HepG2 (cell line): ENCODE results near the gene GLYR1. TPM values are rescaled to one million over a fixed set of nuclear protein-coding genes. Genes with fewer than 3 reads are reported as not detected.

Experiments
- AKAP8 ChIP-seq: sonication (generic); formaldehyde crosslinking; IDR thresholded peaks from 2 replicates; pipeline ENCODE4 v1.5.1; 2020; ENCODE audit warnings: mild to moderate bottlenecking, missing genetic modification reagents
- CEBPG ChIP-seq: IDR thresholded peaks from 2 replicates; pipeline ENCODE4 v1.6.1; 2016
- FOXK1 ChIP-seq: sonication (generic); formaldehyde crosslinking; IDR thresholded peaks from 2 replicates; pipeline ENCODE4 v1.4.0; 2020; ENCODE audit warnings: low read depth, missing genetic modification reagents, borderline replicate concordance
- IRX3 ChIP-seq: sonication (generic); formaldehyde crosslinking; IDR thresholded peaks from 2 replicates; pipeline ENCODE4 v1.8.1; 2023; ENCODE audit warnings: mild to moderate bottlenecking, low read depth, missing genetic modification reagents, borderline replicate concordance
- KDM2A ChIP-seq: sonication (generic); formaldehyde crosslinking; IDR thresholded peaks from 2 replicates; pipeline ENCODE4 v1.4.0; 2020; ENCODE audit warnings: low read depth, missing genetic modification reagents, borderline replicate concordance
- MED1 ChIP-seq: sonication (generic); formaldehyde crosslinking; IDR thresholded peaks from 2 replicates; pipeline ENCODE4 v1.4.0; 2020; ENCODE audit warnings: missing genetic modification reagents
- NPAS2 ChIP-seq: sonication (generic); formaldehyde crosslinking; IDR thresholded peaks from 2 replicates; pipeline ENCODE4 v1.8.0; 2022; ENCODE audit warnings: mild to moderate bottlenecking, missing genetic modification reagents, borderline replicate concordance
- PHF20 ChIP-seq: sonication (generic); formaldehyde crosslinking; IDR thresholded peaks from 2 replicates; pipeline ENCODE4 v1.5.0; 2020; ENCODE audit warnings: mild to moderate bottlenecking, missing genetic modification reagents
- RBAK ChIP-seq: sonication (generic); formaldehyde crosslinking; IDR thresholded peaks from 2 replicates; pipeline ENCODE4 v1.5.1; 2020; ENCODE audit warnings: mild to moderate bottlenecking, missing genetic modification reagents
- SPEN ChIP-seq: sonication (generic); formaldehyde crosslinking; IDR thresholded peaks from 2 replicates; pipeline ENCODE4 v1.5.1; 2020; ENCODE audit warnings: low read depth, mild to moderate bottlenecking, missing genetic modification reagents
- TCF12 ChIP-seq, 2 experiments: fragments of 450-650 bp in 1 of 2; sonication (generic) in 1 of 2; formaldehyde crosslinking in 1 of 2; IDR thresholded peaks; 2 replicates each; pipeline versions ENCODE4 v1.6.1 to v1.8.0; 2017 to 2022; ENCODE audit warnings: antibody characterized with exemption in 1 of 2, mild to moderate bottlenecking in 1 of 2, missing genetic modification reagents in 1 of 2, moderate library complexity in 1 of 2
- YEATS2 ChIP-seq: sonication (generic); formaldehyde crosslinking; IDR thresholded peaks from 2 replicates; pipeline ENCODE4 v1.4.0; 2020; ENCODE audit warnings: missing genetic modification reagents, borderline replicate concordance
- ZKSCAN5 ChIP-seq: sonication (generic); formaldehyde crosslinking; IDR thresholded peaks from 2 replicates; pipeline ENCODE4 v1.5.1; 2020; ENCODE audit warnings: mild to moderate bottlenecking, missing genetic modification reagents
- ZMYM3 ChIP-seq: sonication (generic); formaldehyde crosslinking; IDR thresholded peaks from 2 replicates; pipeline ENCODE4 v1.5.1; 2020; ENCODE audit warnings: mild to moderate bottlenecking, missing genetic modification reagents
- ZNF280B ChIP-seq: sonication (generic); formaldehyde crosslinking; IDR thresholded peaks from 2 replicates; pipeline ENCODE4 v1.5.0; 2020; ENCODE audit warnings: missing genetic modification reagents, mild to moderate bottlenecking, borderline replicate concordance
- ZNF3 ChIP-seq: IDR thresholded peaks from 2 replicates; pipeline ENCODE4 v1.7.0; 2017; ENCODE audit warnings: inconsistent platforms
- ZNF513 ChIP-seq: sonication (generic); formaldehyde crosslinking; conservative IDR thresholded peaks from 2 replicates; pipeline ENCODE4 v1.5.0; 2020; ENCODE audit warnings: missing genetic modification reagents
- ZNF672 ChIP-seq: sonication (generic); formaldehyde crosslinking; IDR thresholded peaks from 2 replicates; pipeline ENCODE4 v1.8.1; 2022; ENCODE audit warnings: missing genetic modification reagents
- polyA plus RNA-seq, 8 experiments: library from polyadenylated mRNA; depleted of rRNA in 3 of 8; stranded (reverse) in 7 of 8; unstranded in 1 of 8; fragments of >200 nt; fragmentation: Illumina TruSeq in 4 of 8; extraction: Trizol in 4 of 8; gene quantifications; 2 replicates each; pipeline versions ENCODE4 v1.2.1 to v1.2.3, GENCODE V29; 2011 to 2016; ENCODE audit warnings: low read depth in 4 of 8, missing spikeins in 1 of 8, mixed read lengths in 1 of 8; ENCODE audit not compliant: insufficient read depth in 1 of 8
- total RNA-seq, 5 experiments: library from RNA; depleted of rRNA; stranded (reverse); fragments of >200 nt; fragmentation: Illumina TruSeq; extraction: Trizol; gene quantifications; 2 replicates each; pipeline ENCODE4 v1.2.3, GENCODE V29; 2016; ENCODE audit warnings: low read depth in 1 of 5
- TF ChIP-seq, protein P1 (sequence below): sonication (generic); formaldehyde crosslinking; IDR thresholded peaks from 2 replicates; pipeline ENCODE4 v1.5.0; 2020; ENCODE audit warnings: missing genetic modification reagents
- TF ChIP-seq, protein P2 (sequence below): sonication (generic); formaldehyde crosslinking; IDR thresholded peaks from 2 replicates; pipeline ENCODE4 v1.4.0; 2020; ENCODE audit warnings: mild to moderate bottlenecking, low read depth, missing genetic modification reagents

GLYR1 gene
- total and polyA plus RNA-seq, 2 of the 13 experiments (the other 11 are each of a cell fraction or from before 2014, with no cell fraction given): 28.3 to 48.7 TPM

DNA sequence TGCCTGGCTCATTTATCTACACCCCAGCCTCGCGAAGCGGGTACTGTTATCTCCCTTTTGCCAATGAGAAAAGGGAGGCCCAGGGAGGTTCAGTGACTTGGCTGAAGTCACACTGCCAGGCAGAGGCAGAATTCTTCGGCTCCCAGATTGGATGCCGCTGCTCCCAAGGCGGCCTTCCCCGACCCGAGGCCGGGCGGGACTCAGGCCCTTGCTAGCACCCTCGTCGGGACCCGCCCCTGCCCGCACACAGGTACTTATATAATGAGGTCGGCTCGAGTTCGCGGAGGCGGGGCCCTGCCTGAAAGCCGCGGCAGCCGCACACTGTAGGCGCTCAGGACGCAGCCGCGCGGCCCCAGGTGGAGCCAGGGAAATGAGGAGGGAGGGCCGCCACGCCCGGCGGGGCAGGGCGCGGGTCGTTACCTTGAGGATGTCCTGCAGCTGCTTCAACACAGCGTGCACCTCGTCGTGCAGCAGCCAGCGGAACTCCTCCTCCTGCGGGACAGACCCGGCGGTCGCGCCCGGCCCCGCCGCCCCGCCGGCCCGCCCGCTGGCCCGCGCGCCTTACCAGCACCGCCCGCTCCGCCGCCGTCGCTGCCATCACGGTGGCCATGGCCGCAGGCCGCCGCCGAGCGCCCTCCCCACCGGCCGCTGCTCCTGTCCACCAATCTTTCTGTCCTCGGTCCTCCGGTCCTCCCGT, 45.0 kb downstream of the GLYR1 start, which contains the start of gene ROGDI (continued):
- no peak for TF ChIP-seq FOXK1 (CRISPR knock-in tag)
- TF ChIP-seq YEATS2: no peak
- TF ChIP-seq TCF12 (IDR thresholded peaks at IDR 0.05): no peak
- no peak for TF ChIP-seq TCF12 (CRISPR knock-in tag; IDR thresholded peaks at IDR 0.05)
- TF ChIP-seq ZNF513 (CRISPR knock-in tag): no peak
- TF ChIP-seq AKAP8: no peak
- no peak for TF ChIP-seq NPAS2 (CRISPR knock-in tag)
- TF ChIP-seq ZKSCAN5 (CRISPR knock-in tag): no peak
- no peak for TF ChIP-seq RBAK (CRISPR knock-in tag)
- no peak for TF ChIP-seq ZMYM3 (CRISPR knock-in tag)
- no peak; the same call in 1 of the 2 replicates for TF ChIP-seq KDM2A (CRISPR knock-in tag)
- TF ChIP-seq MED1: peak; percentile 67; the same call in 1 of the 2 replicates
- TF ChIP-seq ZNF672 (CRISPR knock-in tag): no peak
- TF ChIP-seq PHF20 (CRISPR knock-in tag): no peak
- TF ChIP-seq ZNF3: no peak
- TF ChIP-seq, protein P1, sequence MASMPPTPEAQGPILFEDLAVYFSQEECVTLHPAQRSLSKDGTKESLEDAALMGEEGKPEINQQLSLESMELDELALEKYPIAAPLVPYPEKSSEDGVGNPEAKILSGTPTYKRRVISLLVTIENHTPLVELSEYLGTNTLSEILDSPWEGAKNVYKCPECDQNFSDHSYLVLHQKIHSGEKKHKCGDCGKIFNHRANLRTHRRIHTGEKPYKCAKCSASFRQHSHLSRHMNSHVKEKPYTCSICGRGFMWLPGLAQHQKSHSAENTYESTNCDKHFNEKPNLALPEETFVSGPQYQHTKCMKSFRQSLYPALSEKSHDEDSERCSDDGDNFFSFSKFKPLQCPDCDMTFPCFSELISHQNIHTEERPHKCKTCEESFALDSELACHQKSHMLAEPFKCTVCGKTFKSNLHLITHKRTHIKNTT (CRISPR knock-in tag): no peak
- peak; percentile 65; the same call in 1 of the 2 replicates for TF ChIP-seq ZNF280B (CRISPR knock-in tag)
- TF ChIP-seq CEBPG (CRISPR knock-in tag): 0 out of 2 replicates have a peak, but pooled peaks have one; percentile 9
- TF ChIP-seq SPEN (CRISPR knock-in tag): peak; percentile 39; the same call in 1 of the 2 replicates
- TF ChIP-seq, protein P2, sequence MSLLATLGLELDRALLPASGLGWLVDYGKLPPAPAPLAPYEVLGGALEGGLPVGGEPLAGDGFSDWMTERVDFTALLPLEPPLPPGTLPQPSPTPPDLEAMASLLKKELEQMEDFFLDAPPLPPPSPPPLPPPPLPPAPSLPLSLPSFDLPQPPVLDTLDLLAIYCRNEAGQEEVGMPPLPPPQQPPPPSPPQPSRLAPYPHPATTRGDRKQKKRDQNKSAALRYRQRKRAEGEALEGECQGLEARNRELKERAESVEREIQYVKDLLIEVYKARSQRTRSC (CRISPR knock-in tag): no peak
- no peak for TF ChIP-seq IRX3
